Panc1 (cell line): Measurements from ENCODE around the gene NPC1L1. TPM values are rescaled to one million over a fixed set of nuclear protein-coding genes. Genes with fewer than 3 reads are reported as not detected.
A peak's percentile ranks its signal among the peaks of the same experiment; 100 is the strongest.

ENCODE experiments used
- ATAC-seq: fragments of 200-7000 bp; cut with Tn5 transposase; 2 replicates; pipeline ENCODE4 v1.9.1; 2020; ENCODE audit warnings: mild to moderate bottlenecking, moderate library complexity
- BruUV-seq: library from RNA; stranded (reverse); fragments of 400-500 nt; replicated peaks from 2 replicates; lab custom pipeline; 2021; lab: Mats Ljungman, UMichigan
- CTCF ChIA-PET: fragments of 300-600 bp; sonication (Branson Sonifier 250); formaldehyde crosslinking; loops from one replicate; lab custom pipeline; 2022; ENCODE audit warnings: antibody characterized with exemption; lab: Charles Lee
- POLR2A ChIA-PET: fragments of 300-600 bp; sonication (Branson Sonifier 250); formaldehyde crosslinking; loops from one replicate; lab custom pipeline; 2022; ENCODE audit warnings: antibody characterized with exemption; lab: Charles Lee
- DNase-seq: peaks from one replicate; pipeline ENCODE4 v3.0.0-alpha.2; 2010; ENCODE audit warnings: low read depth, low spot score
- H3K27ac ChIP-seq: 2 replicates; pipeline ENCODE4 v1.5.1; 2011; ENCODE audit warnings: mild to moderate bottlenecking, low read length, inconsistent platforms
- H3K27me3 ChIP-seq: fragments of 200-500 bp; sonication (Bioruptor generic); 2 replicates; pipeline ENCODE4 v1.6.0; 2014; ENCODE audit warnings: low read length, inconsistent platforms; ENCODE audit not compliant: control insufficient read depth, insufficient read depth
- H3K36me3 ChIP-seq: fragments of 200-500 bp; sonication (Bioruptor generic); 2 replicates; pipeline ENCODE4 v1.5.1; 2014; ENCODE audit warnings: inconsistent platforms, mild to moderate bottlenecking, low read length, moderate library complexity; ENCODE audit not compliant: control insufficient read depth, insufficient read depth
- H3K4me1 ChIP-seq: 2 replicates; pipeline ENCODE4 v1.5.1; 2011; ENCODE audit warnings: inconsistent platforms, mild to moderate bottlenecking, low read length, moderate library complexity; ENCODE audit not compliant: control insufficient read depth, insufficient read depth
- H3K4me3 ChIP-seq, 2 experiments: 2 replicates each; pipeline ENCODE4 v1.5.1; 2011 to 2012; ENCODE audit warnings: low read depth in 2 of 2, low read length in 2 of 2, mild to moderate bottlenecking in 2 of 2, inconsistent platforms in 1 of 2, moderate library complexity in 1 of 2
- H3K9me3 ChIP-seq: fragments of 200-500 bp; sonication (Bioruptor generic); 2 replicates; pipeline ENCODE4 v1.5.1; 2014; ENCODE audit warnings: low read depth, mild to moderate bottlenecking, inconsistent platforms, low read length, moderate library complexity; ENCODE audit not compliant: control insufficient read depth, insufficient read depth
- CTCF ChIP-seq: fragments of 450-650 bp; IDR thresholded peaks from 2 replicates; pipeline ENCODE4 v1.5.1; 2017; ENCODE audit warnings: mild to moderate bottlenecking
- POLR2AphosphoS5 ChIP-seq: IDR thresholded peaks from 2 replicates; pipeline ENCODE4 v1.6.1; 2012; ENCODE audit warnings: mild to moderate bottlenecking, low read depth, low read length, moderate library complexity
- REST ChIP-seq, 2 experiments: IDR thresholded peaks; 2 replicates each; pipeline ENCODE4 v1.6.1; 2011 to 2012; ENCODE audit warnings: low read depth in 2 of 2, control low read depth in 1 of 2, low read length in 1 of 2, mild to moderate bottlenecking in 1 of 2, moderate library complexity in 1 of 2; ENCODE audit not compliant: insufficient read depth in 1 of 2
- SIN3A ChIP-seq: IDR thresholded peaks from 2 replicates; pipeline ENCODE4 v1.6.1; 2012; ENCODE audit warnings: low read depth, mild to moderate bottlenecking, low read length, moderate library complexity, borderline replicate concordance; ENCODE audit not compliant: insufficient read depth
- TCF7L2 ChIP-seq: IDR thresholded peaks from 2 replicates; pipeline ENCODE4 v1.6.1; 2011; ENCODE audit warnings: mild to moderate bottlenecking, low read depth, low read length, inconsistent platforms
- in situ Hi-C: cut with HindIII; loops from 2 replicates; pipeline ENCODE4 v1.10.0; 2016; ENCODE audit warnings: low sequenced_read_pairs, low pct_unique_long_range_greater_than_20kb
- intact Hi-C: fragments of 100-400 bp; cut with micrococcal nuclease; formaldehyde crosslinking; loops from one replicate; pipeline ENCODE4 v1.10.0; 2022; ENCODE audit not compliant: unreplicated experiment
- total RNA-seq: library from RNA; stranded (reverse); gene quantifications from one replicate; pipeline ENCODE4 v1.2.1, GENCODE V29; 2021; ENCODE audit not compliant: unreplicated experiment

Gene NPC1L1
- total RNA-seq, 1 experiment from 2014 or later: not detected

GRCh38 chr7:44498230-44498954 is 42.7 kb downstream of the NPC1L1 start:
- ChIA-PET POLR2A (no interaction called here), CTCF (interaction anchor here (0.7 kb wide), 1 partner anchor 14 kb away, joined by 5 read pairs; no protein-coding TSS in a partner anchor)
- H3K36me3 ChIP-seq: no peaks in the 10 kb centered on the region
- in situ Hi-C loops (no loop called here), intact Hi-C loops (no loop called here)
- no peaks in the 10 kb centered on the region for H3K4me1 ChIP-seq
- BruUV-seq: no TSS peak
- no peak overlapping the region for H3K27ac ChIP-seq
- TF ChIP-seq POLR2AphosphoS5 (no peak), REST (IDR thresholded peaks at IDR 0.05; ENCODE audit: insufficient read depth in 1 of 2, low read depth in 2 of 2, low read length in 1 of 2) (no peak), CTCF (no peak)
- H3K27me3 ChIP-seq: no peaks in the 10 kb centered on the region; the same call in 1 of the 2 replicates
- no peaks in the 10 kb centered on the region for H3K9me3 ChIP-seq
- no peak for ATAC-seq
- H3K4me3 ChIP-seq: no peak overlapping the region
- no peak for DNase-seq

GRCh38 chr7:44497155-44498027 is 43.7 kb downstream of the NPC1L1 start:
- Histone ChIP-seq H3K27me3 (no peaks in the 10 kb centered on the region; the same call in 1 of the 2 replicates), H3K36me3 (no peaks in the 10 kb centered on the region), H3K4me1 (no peaks in the 10 kb centered on the region), H3K4me3 (no peak overlapping the region), H3K9me3 (no peaks in the 10 kb centered on the region), H3K27ac (no peak overlapping the region)
- DNase-seq: no peak
- intact Hi-C loops (no loop called here), in situ Hi-C loops (no loop called here)
- POLR2A ChIA-PET: interaction anchor here (0.6 kb wide), 1 partner anchor 315 kb away, joined by 12 read pairs; no protein-coding TSS in a partner anchor
- TF ChIP-seq REST (IDR thresholded peaks at IDR 0.05; ENCODE audit: insufficient read depth in 1 of 2, low read depth in 2 of 2, low read length in 1 of 2): no peak
- no peak for TF ChIP-seq POLR2AphosphoS5
- no peak for TF ChIP-seq SIN3A
- no peak for TF ChIP-seq CTCF
- no peak for TF ChIP-seq TCF7L2
- CTCF ChIA-PET: interaction anchor here (0.6 kb wide), 1 partner anchor 31 kb away, joined by 10 read pairs; no protein-coding TSS in a partner anchor
- peak; percentile 38; the same call in 1 of the 2 replicates for ATAC-seq
- BruUV-seq: no TSS peak
